SK-N-SH treated with all-trans-retinoic acid at 6 μM for 48 hours (cell line): ENCODE measurements around the gene TRIM25.

Experiments
- ATAC-seq: fragments of 200-7000 bp; cut with Tn5 transposase; 3 replicates; pipeline ENCODE4 v1.9.1; 2020; ENCODE audit warnings: mild to moderate bottlenecking, moderate library complexity
- ARNTL ChIP-seq: fragments of 450-650 bp; formaldehyde crosslinking; IDR thresholded peaks from 2 replicates; pipeline ENCODE4 v1.5.0; 2020; ENCODE audit warnings: low read depth, mild to moderate bottlenecking, moderate library complexity, borderline replicate concordance
- BACH2 ChIP-seq: fragments of 250-450 bp; sonication (Bioruptor Pico); IDR thresholded peaks from 2 replicates; pipeline ENCODE4 v1.9.0; 2021; ENCODE audit warnings: mild to moderate bottlenecking, borderline replicate concordance
- CREB5 ChIP-seq: fragments of 250-450 bp; sonication (Bioruptor Pico); IDR thresholded peaks from 2 replicates; pipeline ENCODE4 v1.5.1; 2020; ENCODE audit warnings: low read depth, mild to moderate bottlenecking, moderate library complexity
- CSDC2 ChIP-seq: fragments of 250-450 bp; sonication (Bioruptor Pico); IDR thresholded peaks from 2 replicates; pipeline ENCODE4 v1.5.0; 2020; ENCODE audit warnings: mild to moderate bottlenecking, moderate library complexity
- CSRNP3 ChIP-seq: fragments of 250-450 bp; sonication (Bioruptor Pico); IDR thresholded peaks from 2 replicates; pipeline ENCODE4 v1.5.1; 2021; ENCODE audit warnings: mild to moderate bottlenecking, moderate library complexity
- GLIS3 ChIP-seq: fragments of 250-450 bp; sonication (Bioruptor Pico); IDR thresholded peaks from 2 replicates; pipeline ENCODE4 v1.5.0; 2020; ENCODE audit warnings: mild to moderate bottlenecking, moderate library complexity
- OSR1 ChIP-seq: fragments of 250-450 bp; sonication (Bioruptor Pico); IDR thresholded peaks from 2 replicates; pipeline ENCODE4 v1.8.0; 2022; ENCODE audit warnings: moderate library complexity, mild to moderate bottlenecking, inconsistent platforms
- PPARA ChIP-seq: fragments of 250-450 bp; sonication (Bioruptor Pico); IDR thresholded peaks from 2 replicates; pipeline ENCODE4 v1.5.0; 2020; ENCODE audit warnings: mild to moderate bottlenecking, borderline replicate concordance
- RARB ChIP-seq: fragments of 250-450 bp; sonication (Bioruptor Pico); IDR thresholded peaks from 2 replicates; pipeline ENCODE4 v1.8.0; 2021; ENCODE audit warnings: mild to moderate bottlenecking, moderate library complexity
- SNAI2 ChIP-seq: fragments of 250-450 bp; sonication (Bioruptor Pico); IDR thresholded peaks from 2 replicates; pipeline ENCODE4 v1.5.0; 2020; ENCODE audit warnings: mild to moderate bottlenecking, moderate library complexity
- TCF4 ChIP-seq: fragments of 250-450 bp; sonication (Bioruptor Pico); IDR thresholded peaks from 2 replicates; pipeline ENCODE4 v1.8.0; 2021; ENCODE audit warnings: mild to moderate bottlenecking, moderate library complexity, borderline replicate concordance
- TOX ChIP-seq: fragments of 250-450 bp; sonication (Bioruptor Pico); IDR thresholded peaks from 2 replicates; pipeline ENCODE4 v1.8.0; 2021; ENCODE audit warnings: mild to moderate bottlenecking, moderate library complexity, borderline replicate concordance
- ZC3H10 ChIP-seq: fragments of 250-450 bp; sonication (Bioruptor Pico); IDR thresholded peaks from 2 replicates; pipeline ENCODE4 v1.5.1; 2021; ENCODE audit warnings: mild to moderate bottlenecking, moderate library complexity
- ZFP3 ChIP-seq: fragments of 250-450 bp; sonication (Bioruptor Pico); IDR thresholded peaks from 2 replicates; pipeline ENCODE4 v1.5.0; 2020; ENCODE audit warnings: mild to moderate bottlenecking, moderate library complexity
- ZNF565 ChIP-seq: fragments of 450-650 bp; formaldehyde crosslinking; conservative IDR thresholded peaks from 2 replicates; pipeline ENCODE4 v1.5.0; 2020; ENCODE audit warnings: low read depth, mild to moderate bottlenecking, moderate library complexity
- ZNF70 ChIP-seq: fragments of 450-650 bp; formaldehyde crosslinking; IDR thresholded peaks from 2 replicates; pipeline ENCODE4 v1.5.0; 2020; ENCODE audit warnings: mild to moderate bottlenecking, moderate library complexity
- ZNF8 ChIP-seq: fragments of 450-650 bp; formaldehyde crosslinking; IDR thresholded peaks from 2 replicates; pipeline ENCODE4 v1.5.0; 2020; ENCODE audit warnings: mild to moderate bottlenecking, moderate library complexity
- TF ChIP-seq, protein P1 (sequence below): fragments of 250-450 bp; sonication (Bioruptor Pico); IDR thresholded peaks from 2 replicates; pipeline ENCODE4 v1.8.0; 2020; ENCODE audit warnings: mild to moderate bottlenecking, moderate library complexity, borderline replicate concordance
- TF ChIP-seq, protein P2 (sequence below): fragments of 250-450 bp; sonication (Bioruptor Pico); IDR thresholded peaks from 2 replicates; pipeline ENCODE4 v1.5.0; 2020; ENCODE audit warnings: mild to moderate bottlenecking, moderate library complexity
- TF ChIP-seq, protein P3 (sequence below): fragments of 250-450 bp; sonication (Bioruptor Pico); IDR thresholded peaks from 2 replicates; pipeline ENCODE4 v1.8.0; 2021; ENCODE audit warnings: low read depth, mild to moderate bottlenecking, moderate library complexity, borderline replicate concordance

TRIM25 gene, protein sequence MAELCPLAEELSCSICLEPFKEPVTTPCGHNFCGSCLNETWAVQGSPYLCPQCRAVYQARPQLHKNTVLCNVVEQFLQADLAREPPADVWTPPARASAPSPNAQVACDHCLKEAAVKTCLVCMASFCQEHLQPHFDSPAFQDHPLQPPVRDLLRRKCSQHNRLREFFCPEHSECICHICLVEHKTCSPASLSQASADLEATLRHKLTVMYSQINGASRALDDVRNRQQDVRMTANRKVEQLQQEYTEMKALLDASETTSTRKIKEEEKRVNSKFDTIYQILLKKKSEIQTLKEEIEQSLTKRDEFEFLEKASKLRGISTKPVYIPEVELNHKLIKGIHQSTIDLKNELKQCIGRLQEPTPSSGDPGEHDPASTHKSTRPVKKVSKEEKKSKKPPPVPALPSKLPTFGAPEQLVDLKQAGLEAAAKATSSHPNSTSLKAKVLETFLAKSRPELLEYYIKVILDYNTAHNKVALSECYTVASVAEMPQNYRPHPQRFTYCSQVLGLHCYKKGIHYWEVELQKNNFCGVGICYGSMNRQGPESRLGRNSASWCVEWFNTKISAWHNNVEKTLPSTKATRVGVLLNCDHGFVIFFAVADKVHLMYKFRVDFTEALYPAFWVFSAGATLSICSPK

DNA sequence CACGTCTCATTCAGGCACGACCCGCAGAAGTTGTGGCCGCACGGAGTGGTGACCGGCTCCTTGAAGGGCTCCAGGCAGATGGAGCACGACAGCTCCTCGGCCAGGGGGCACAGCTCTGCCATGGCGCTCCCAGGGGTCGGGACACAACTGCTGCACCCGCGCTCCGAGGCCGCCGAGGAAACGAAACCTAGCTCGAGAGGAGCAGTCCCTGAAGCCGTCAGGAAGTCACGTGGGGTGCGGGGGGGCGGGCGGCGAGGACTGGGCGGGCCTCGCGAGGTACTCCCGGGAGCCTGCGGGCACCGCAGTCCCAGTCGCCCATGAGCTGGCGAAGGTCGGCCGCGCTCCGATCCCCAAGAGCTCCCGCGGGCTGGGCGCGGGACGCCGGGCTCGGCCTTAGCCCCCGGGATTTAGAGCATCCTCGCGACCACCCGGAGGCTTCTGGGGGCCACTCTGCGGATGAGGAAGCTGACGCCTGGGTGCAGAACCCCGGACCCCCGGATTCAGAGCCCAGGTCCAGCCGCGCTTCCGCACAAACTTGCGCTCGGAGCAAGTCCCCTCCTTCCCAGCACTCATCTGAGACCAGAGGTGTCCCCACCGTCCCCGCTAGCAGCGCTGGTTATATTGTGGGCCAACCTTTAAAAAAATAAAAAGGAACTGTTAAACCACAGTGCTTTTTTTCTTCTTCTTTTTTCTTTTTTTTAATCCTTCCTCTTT, at the start of gene TRIM25:
Gene TRIM25, minus strand, starts transcription at position 183 of the 714 bp plus-strand sequence. Its CDS starts 61 bp downstream, at position 122.
- TF ChIP-seq OSR1 (CRISPR knock-in tag) (no peak), ZNF565 (CRISPR knock-in tag) (0 out of 2 replicates have a peak, but pooled peaks have one; percentile 57), ZNF70 (CRISPR knock-in tag) (no peak), ZFP3 (0 out of 2 replicates have a peak, but pooled peaks have one; percentile 33)
- TF ChIP-seq, protein P1, sequence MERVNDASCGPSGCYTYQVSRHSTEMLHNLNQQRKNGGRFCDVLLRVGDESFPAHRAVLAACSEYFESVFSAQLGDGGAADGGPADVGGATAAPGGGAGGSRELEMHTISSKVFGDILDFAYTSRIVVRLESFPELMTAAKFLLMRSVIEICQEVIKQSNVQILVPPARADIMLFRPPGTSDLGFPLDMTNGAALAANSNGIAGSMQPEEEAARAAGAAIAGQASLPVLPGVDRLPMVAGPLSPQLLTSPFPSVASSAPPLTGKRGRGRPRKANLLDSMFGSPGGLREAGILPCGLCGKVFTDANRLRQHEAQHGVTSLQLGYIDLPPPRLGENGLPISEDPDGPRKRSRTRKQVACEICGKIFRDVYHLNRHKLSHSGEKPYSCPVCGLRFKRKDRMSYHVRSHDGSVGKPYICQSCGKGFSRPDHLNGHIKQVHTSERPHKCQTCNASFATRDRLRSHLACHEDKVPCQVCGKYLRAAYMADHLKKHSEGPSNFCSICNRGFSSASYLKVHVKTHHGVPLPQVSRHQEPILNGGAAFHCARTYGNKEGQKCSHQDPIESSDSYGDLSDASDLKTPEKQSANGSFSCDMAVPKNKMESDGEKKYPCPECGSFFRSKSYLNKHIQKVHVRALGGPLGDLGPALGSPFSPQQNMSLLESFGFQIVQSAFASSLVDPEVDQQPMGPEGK (CRISPR knock-in tag), result 0 out of 2 replicates have a peak, but pooled peaks have one; percentile 65
- TF ChIP-seq, all 23 proteins: peak for 3
- ATAC-seq, result peak; percentile 95

DNA sequence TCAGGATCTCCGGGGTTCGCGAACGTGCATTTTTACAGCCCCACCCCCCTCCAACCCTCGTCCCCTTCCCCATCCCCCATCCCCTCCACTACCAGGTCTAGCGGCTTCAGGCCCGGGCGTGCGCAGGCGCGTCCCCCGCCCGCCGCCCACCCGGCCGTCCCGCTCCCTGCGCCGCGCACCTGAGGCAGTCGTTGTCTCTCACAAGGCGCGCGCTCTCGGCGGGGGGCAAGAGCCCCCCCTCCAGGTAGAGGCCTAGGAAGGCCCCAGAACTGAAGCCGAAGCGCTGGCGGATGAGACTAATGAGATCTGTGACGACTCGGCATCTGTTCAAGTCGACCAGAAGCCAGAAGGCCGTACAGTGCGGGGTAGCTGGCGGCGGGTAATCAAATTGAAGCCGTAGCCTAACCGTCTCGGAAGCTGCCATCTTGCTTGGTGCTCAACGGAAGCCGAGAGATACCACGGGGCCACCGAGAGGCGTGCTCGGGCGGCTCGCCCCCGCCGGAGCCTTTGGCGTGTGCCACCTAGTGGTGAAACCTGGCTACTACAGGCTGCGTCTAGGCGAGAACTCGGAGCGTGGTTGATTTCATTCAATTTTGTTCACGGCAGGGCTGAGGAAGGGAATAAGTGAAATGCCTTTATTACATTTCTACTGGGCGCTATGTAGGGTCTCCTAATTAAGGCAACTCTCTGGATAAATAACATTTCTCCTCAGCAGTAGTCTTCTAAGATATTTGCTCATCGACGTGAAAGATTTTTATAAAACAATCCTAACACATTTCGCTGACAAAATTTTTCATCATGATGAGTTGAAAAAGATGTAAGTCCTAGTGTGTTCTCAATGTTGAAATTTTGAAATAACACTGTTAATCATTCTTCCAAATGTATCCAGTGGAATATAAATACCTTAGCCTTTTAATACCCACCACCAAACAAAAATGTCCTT, 47.0 kb upstream of the TRIM25 start, which contains the start of gene COIL:
Gene COIL, minus strand, starts transcription at position 455 of the 943 bp plus-strand sequence. Its CDS starts 31 bp downstream, at position 424.
- peak; percentile 100 for ATAC-seq
- TF ChIP-seq, protein P2, sequence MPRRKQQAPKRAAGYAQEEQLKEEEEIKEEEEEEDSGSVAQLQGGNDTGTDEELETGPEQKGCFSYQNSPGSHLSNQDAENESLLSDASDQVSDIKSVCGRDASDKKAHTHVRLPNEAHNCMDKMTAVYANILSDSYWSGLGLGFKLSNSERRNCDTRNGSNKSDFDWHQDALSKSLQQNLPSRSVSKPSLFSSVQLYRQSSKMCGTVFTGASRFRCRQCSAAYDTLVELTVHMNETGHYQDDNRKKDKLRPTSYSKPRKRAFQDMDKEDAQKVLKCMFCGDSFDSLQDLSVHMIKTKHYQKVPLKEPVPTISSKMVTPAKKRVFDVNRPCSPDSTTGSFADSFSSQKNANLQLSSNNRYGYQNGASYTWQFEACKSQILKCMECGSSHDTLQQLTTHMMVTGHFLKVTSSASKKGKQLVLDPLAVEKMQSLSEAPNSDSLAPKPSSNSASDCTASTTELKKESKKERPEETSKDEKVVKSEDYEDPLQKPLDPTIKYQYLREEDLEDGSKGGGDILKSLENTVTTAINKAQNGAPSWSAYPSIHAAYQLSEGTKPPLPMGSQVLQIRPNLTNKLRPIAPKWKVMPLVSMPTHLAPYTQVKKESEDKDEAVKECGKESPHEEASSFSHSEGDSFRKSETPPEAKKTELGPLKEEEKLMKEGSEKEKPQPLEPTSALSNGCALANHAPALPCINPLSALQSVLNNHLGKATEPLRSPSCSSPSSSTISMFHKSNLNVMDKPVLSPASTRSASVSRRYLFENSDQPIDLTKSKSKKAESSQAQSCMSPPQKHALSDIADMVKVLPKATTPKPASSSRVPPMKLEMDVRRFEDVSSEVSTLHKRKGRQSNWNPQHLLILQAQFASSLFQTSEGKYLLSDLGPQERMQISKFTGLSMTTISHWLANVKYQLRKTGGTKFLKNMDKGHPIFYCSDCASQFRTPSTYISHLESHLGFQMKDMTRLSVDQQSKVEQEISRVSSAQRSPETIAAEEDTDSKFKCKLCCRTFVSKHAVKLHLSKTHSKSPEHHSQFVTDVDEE (CRISPR knock-in tag), result peak; percentile 67
- TF ChIP-seq, protein P3, sequence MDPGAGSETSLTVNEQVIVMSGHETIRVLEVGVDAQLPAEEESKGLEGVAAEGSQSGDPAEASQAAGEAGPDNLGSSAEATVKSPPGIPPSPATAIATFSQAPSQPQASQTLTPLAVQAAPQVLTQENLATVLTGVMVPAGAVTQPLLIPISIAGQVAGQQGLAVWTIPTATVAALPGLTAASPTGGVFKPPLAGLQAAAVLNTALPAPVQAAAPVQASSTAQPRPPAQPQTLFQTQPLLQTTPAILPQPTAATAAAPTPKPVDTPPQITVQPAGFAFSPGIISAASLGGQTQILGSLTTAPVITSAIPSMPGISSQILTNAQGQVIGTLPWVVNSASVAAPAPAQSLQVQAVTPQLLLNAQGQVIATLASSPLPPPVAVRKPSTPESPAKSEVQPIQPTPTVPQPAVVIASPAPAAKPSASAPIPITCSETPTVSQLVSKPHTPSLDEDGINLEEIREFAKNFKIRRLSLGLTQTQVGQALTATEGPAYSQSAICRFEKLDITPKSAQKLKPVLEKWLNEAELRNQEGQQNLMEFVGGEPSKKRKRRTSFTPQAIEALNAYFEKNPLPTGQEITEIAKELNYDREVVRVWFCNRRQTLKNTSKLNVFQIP (CRISPR knock-in tag), result 0 out of 2 replicates have a peak, but pooled peaks have one; percentile 80
- TF ChIP-seq ZNF8 (CRISPR knock-in tag), result peak; percentile 37; the same call in 1 of the 2 replicates
- no peak for TF ChIP-seq ZNF70 (CRISPR knock-in tag)
- TF ChIP-seq, protein P1 (CRISPR knock-in tag), result peak; percentile 96
- no peak for TF ChIP-seq ZC3H10 (CRISPR knock-in tag)
- no peak; the same call in 1 of the 2 replicates for TF ChIP-seq CSRNP3 (CRISPR knock-in tag)
- 0 out of 2 replicates have a peak, but pooled peaks have one; percentile 37 for TF ChIP-seq GLIS3
- TF ChIP-seq TOX (CRISPR knock-in tag), result no peak
- no peak for TF ChIP-seq BACH2 (CRISPR knock-in tag)
- no peak for TF ChIP-seq ARNTL (CRISPR knock-in tag)
- TF ChIP-seq SNAI2 (CRISPR knock-in tag), result peak; percentile 32; the same call in 1 of the 2 replicates
- TF ChIP-seq CREB5 (CRISPR knock-in tag), result no peak
- no peak for TF ChIP-seq OSR1 (CRISPR knock-in tag)
- TF ChIP-seq ZNF565 (CRISPR knock-in tag), result peak; percentile 81
- peak; percentile 82 for TF ChIP-seq ZFP3
- TF ChIP-seq RARB (CRISPR knock-in tag), result no peak
- no peak for TF ChIP-seq PPARA (CRISPR knock-in tag)
- peak; percentile 14; the same call in 1 of the 2 replicates for TF ChIP-seq TCF4 (CRISPR knock-in tag)
- peak; percentile 60; the same call in 1 of the 2 replicates for TF ChIP-seq CSDC2 (CRISPR knock-in tag)
